Panc1 (cell line): Measurements from ENCODE around the gene SUGCT.
"Not testable (repeated sequence)": the region's sequence is repeated elsewhere in the genome, so short reads cannot be mapped to it uniquely, and the experiment has no call there.

ENCODE experiments used
- TF ChIP-seq, protein P1 (sequence below): fragments of 450-650 bp; IDR thresholded peaks from 2 replicates; pipeline ENCODE4 v1.5.1; 2017; ENCODE audit warnings: mild to moderate bottlenecking
- TF ChIP-seq, protein P2 (sequence below), 2 experiments: IDR thresholded peaks; 2 replicates each; pipeline ENCODE4 v1.6.1; 2011 to 2012; ENCODE audit warnings: low read depth in 2 of 2, control low read depth in 1 of 2, low read length in 1 of 2, mild to moderate bottlenecking in 1 of 2, moderate library complexity in 1 of 2; ENCODE audit not compliant: insufficient read depth in 1 of 2

DNA sequence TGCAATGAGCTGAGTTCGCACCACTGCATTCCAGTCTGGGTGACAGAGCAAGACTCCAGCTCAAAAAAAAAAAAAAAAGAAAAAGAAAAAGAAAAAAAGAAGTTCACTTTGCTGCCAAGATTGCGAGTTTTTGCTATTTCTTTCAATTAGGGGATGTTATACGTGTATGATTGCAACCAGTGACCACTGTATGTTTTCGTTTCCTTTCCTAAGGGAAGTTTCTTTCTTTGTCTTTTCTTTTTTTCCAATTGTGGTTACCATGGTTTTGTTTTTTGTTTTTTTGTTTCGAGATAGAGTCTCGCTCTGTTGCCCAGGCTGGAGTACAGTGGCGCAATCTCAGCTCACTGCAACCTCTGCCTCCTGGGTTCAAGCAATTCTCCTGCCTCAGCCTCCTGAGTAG lies 16.6 kb upstream of the SUGCT start:
- TF ChIP-seq, protein P1, sequence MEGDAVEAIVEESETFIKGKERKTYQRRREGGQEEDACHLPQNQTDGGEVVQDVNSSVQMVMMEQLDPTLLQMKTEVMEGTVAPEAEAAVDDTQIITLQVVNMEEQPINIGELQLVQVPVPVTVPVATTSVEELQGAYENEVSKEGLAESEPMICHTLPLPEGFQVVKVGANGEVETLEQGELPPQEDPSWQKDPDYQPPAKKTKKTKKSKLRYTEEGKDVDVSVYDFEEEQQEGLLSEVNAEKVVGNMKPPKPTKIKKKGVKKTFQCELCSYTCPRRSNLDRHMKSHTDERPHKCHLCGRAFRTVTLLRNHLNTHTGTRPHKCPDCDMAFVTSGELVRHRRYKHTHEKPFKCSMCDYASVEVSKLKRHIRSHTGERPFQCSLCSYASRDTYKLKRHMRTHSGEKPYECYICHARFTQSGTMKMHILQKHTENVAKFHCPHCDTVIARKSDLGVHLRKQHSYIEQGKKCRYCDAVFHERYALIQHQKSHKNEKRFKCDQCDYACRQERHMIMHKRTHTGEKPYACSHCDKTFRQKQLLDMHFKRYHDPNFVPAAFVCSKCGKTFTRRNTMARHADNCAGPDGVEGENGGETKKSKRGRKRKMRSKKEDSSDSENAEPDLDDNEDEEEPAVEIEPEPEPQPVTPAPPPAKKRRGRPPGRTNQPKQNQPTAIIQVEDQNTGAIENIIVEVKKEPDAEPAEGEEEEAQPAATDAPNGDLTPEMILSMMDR = not testable (repeated sequence)
- TF ChIP-seq, protein P2, sequence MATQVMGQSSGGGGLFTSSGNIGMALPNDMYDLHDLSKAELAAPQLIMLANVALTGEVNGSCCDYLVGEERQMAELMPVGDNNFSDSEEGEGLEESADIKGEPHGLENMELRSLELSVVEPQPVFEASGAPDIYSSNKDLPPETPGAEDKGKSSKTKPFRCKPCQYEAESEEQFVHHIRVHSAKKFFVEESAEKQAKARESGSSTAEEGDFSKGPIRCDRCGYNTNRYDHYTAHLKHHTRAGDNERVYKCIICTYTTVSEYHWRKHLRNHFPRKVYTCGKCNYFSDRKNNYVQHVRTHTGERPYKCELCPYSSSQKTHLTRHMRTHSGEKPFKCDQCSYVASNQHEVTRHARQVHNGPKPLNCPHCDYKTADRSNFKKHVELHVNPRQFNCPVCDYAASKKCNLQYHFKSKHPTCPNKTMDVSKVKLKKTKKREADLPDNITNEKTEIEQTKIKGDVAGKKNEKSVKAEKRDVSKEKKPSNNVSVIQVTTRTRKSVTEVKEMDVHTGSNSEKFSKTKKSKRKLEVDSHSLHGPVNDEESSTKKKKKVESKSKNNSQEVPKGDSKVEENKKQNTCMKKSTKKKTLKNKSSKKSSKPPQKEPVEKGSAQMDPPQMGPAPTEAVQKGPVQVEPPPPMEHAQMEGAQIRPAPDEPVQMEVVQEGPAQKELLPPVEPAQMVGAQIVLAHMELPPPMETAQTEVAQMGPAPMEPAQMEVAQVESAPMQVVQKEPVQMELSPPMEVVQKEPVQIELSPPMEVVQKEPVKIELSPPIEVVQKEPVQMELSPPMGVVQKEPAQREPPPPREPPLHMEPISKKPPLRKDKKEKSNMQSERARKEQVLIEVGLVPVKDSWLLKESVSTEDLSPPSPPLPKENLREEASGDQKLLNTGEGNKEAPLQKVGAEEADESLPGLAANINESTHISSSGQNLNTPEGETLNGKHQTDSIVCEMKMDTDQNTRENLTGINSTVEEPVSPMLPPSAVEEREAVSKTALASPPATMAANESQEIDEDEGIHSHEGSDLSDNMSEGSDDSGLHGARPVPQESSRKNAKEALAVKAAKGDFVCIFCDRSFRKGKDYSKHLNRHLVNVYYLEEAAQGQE (IDR thresholded peaks at IDR 0.05; ENCODE audit: insufficient read depth in 1 of 2, low read depth in 2 of 2, low read length in 1 of 2) = not testable (repeated sequence)
